MG63 (cell line): ENCODE data around the gene TRPC3. TPM values are rescaled to one million over a fixed set of nuclear protein-coding genes. Genes with fewer than 3 reads are reported as not detected.

ENCODE experiments used
- DNase-seq: peaks from one replicate; pipeline ENCODE4 v3.0.0-alpha.2; 2020
- H3K27me3 ChIP-seq: fragments of 250-450 bp; sonication (Bioruptor Pico); 2 replicates; pipeline ENCODE4 v1.5.1; 2020; ENCODE audit warnings: mild to moderate bottlenecking, moderate library complexity
- H3K36me3 ChIP-seq: fragments of 250-450 bp; sonication (Bioruptor Pico); 2 replicates; pipeline ENCODE4 v1.5.1; 2020; ENCODE audit warnings: mild to moderate bottlenecking, moderate library complexity
- H3K4me3 ChIP-seq: fragments of 250-450 bp; sonication (Bioruptor Pico); 2 replicates; pipeline ENCODE4 v1.5.1; 2020; ENCODE audit warnings: mild to moderate bottlenecking, moderate library complexity
- H3K9me3 ChIP-seq: fragments of 250-450 bp; sonication (Bioruptor Pico); 2 replicates; pipeline ENCODE4 v1.5.1; 2020; ENCODE audit warnings: mild to moderate bottlenecking, moderate library complexity
- total RNA-seq: library from RNA; depleted of rRNA; stranded (reverse); fragments of >200 nt; shearing (Covaris generic); gene quantifications from 2 replicates; pipeline ENCODE4 v1.2.3, GENCODE V29; 2014; ENCODE audit warnings: low replicate concordance; rRNA removed

Gene TRPC3
- total RNA-seq, result not detected in 2 replicates

GRCh38 chr4:121951521-121952110 is at the start of gene TRPC3:
TRPC3 (minus strand) TSS chr4:121952060; CDS start chr4:121951680, 380 bp downstream.
- H3K4me3 ChIP-seq, result peak within 1 kb of the TSS; percentile 52
- DNase-seq, result peak; percentile 37
- H3K27me3 ChIP-seq, result peaks cover 5% of the 10 kb centered on the region

GRCh38 chr4:122000849-122001248 is 49.0 kb upstream of the TRPC3 start:
- H3K9me3 ChIP-seq, result no peaks in the 10 kb centered on the region
- no peak overlapping the region for H3K4me3 ChIP-seq
- no peaks in the 10 kb centered on the region; the same call in 1 of the 2 replicates for H3K27me3 ChIP-seq
- DNase-seq, result no peak
- no peaks in the 10 kb centered on the region for H3K36me3 ChIP-seq

More at GRCh38 chr4:121951521-121952110, at the start of gene TRPC3:
- H3K36me3 ChIP-seq, result no peaks in the 10 kb centered on the region
- H3K9me3 ChIP-seq, result no peaks in the 10 kb centered on the region

GRCh38 chr4:121998024-121998423 is 46.2 kb upstream of the TRPC3 start:
- Histone ChIP-seq H3K9me3 (no peaks in the 10 kb centered on the region), H3K4me3 (no peak overlapping the region), H3K36me3 (no peaks in the 10 kb centered on the region), H3K27me3 (no peaks in the 10 kb centered on the region; the same call in none of the 2 replicates)
- DNase-seq, result no peak

GRCh38 chr4:121995790-121996537 is 44.1 kb upstream of the TRPC3 start:
- H3K27me3 ChIP-seq, result no peaks in the 10 kb centered on the region; the same call in none of the 2 replicates
- no peaks in the 10 kb centered on the region for H3K36me3 ChIP-seq
- H3K4me3 ChIP-seq, result no peak overlapping the region
- DNase-seq, result no peak
- H3K9me3 ChIP-seq, result no peaks in the 10 kb centered on the region

- Histone ChIP-seq H3K9me3 (no peaks in the 10 kb centered on the region), H3K36me3 (no peaks in the 10 kb centered on the region), H3K27me3 (no peaks in the 10 kb centered on the region; the same call in none of the 2 replicates), H3K4me3 (no peak overlapping the region)
- no peak for DNase-seq
Measured at GRCh38 chr4:121991968-121992367, 40.1 kb upstream of the TRPC3 start.

- no peak for DNase-seq
- H3K27me3 ChIP-seq, result no peaks in the 10 kb centered on the region; the same call in 1 of the 2 replicates
- H3K9me3 ChIP-seq, result no peaks in the 10 kb centered on the region
- H3K36me3 ChIP-seq, result no peaks in the 10 kb centered on the region
- H3K4me3 ChIP-seq, result no peak overlapping the region
Measured at GRCh38 chr4:121990489-121990888, 38.6 kb upstream of the TRPC3 start.

- no peak overlapping the region for H3K4me3 ChIP-seq
- H3K36me3 ChIP-seq, result no peaks in the 10 kb centered on the region
- H3K27me3 ChIP-seq, result no peaks in the 10 kb centered on the region; the same call in 1 of the 2 replicates
- DNase-seq, result no peak
- H3K9me3 ChIP-seq, result no peaks in the 10 kb centered on the region
Measured at GRCh38 chr4:121989715-121990114, 37.9 kb upstream of the TRPC3 start.

- no peak overlapping the region for H3K4me3 ChIP-seq
- H3K9me3 ChIP-seq, result no peaks in the 10 kb centered on the region
- no peaks in the 10 kb centered on the region; the same call in 1 of the 2 replicates for H3K27me3 ChIP-seq
- no peak for DNase-seq
- H3K36me3 ChIP-seq, result no peaks in the 10 kb centered on the region
Measured at GRCh38 chr4:121988950-121989349, 37.1 kb upstream of the TRPC3 start.

- no peaks in the 10 kb centered on the region for H3K36me3 ChIP-seq
- H3K27me3 ChIP-seq, result no peaks in the 10 kb centered on the region
- no peak for DNase-seq
- H3K4me3 ChIP-seq, result no peak overlapping the region
- no peaks in the 10 kb centered on the region for H3K9me3 ChIP-seq
Measured at GRCh38 chr4:121980643-121981042, 28.8 kb upstream of the TRPC3 start.

- no peak for DNase-seq
- Histone ChIP-seq H3K36me3 (no peaks in the 10 kb centered on the region), H3K9me3 (no peaks in the 10 kb centered on the region), H3K27me3 (no peaks in the 10 kb centered on the region), H3K4me3 (no peak overlapping the region)
Measured at GRCh38 chr4:121978172-121978516, 26.3 kb upstream of the TRPC3 start.

GRCh38 chr4:121977251-121978171 is 25.7 kb upstream of the TRPC3 start:
- no peak for DNase-seq

GRCh38 chr4:121975784-121976183 is 23.9 kb upstream of the TRPC3 start:
- Histone ChIP-seq H3K36me3 (no peaks in the 10 kb centered on the region), H3K27me3 (no peaks in the 10 kb centered on the region; the same call in 1 of the 2 replicates), H3K9me3 (no peaks in the 10 kb centered on the region), H3K4me3 (no peak overlapping the region)
- DNase-seq, result no peak

More at GRCh38 chr4:121977251-121978171, 25.7 kb upstream of the TRPC3 start:
- Histone ChIP-seq H3K4me3 (no peak overlapping the region), H3K9me3 (no peaks in the 10 kb centered on the region), H3K36me3 (no peaks in the 10 kb centered on the region), H3K27me3 (no peaks in the 10 kb centered on the region)

GRCh38 chr4:121973816-121974215 is 22.0 kb upstream of the TRPC3 start:
- H3K27me3 ChIP-seq, result no peaks in the 10 kb centered on the region; the same call in 1 of the 2 replicates
- H3K4me3 ChIP-seq, result no peak overlapping the region
- no peaks in the 10 kb centered on the region for H3K9me3 ChIP-seq
- H3K36me3 ChIP-seq, result no peaks in the 10 kb centered on the region
- DNase-seq, result no peak

GRCh38 chr4:121968859-121969258 is 17.0 kb upstream of the TRPC3 start:
- no peaks in the 10 kb centered on the region for H3K9me3 ChIP-seq
- peaks cover 6% of the 10 kb centered on the region; the same call in 1 of the 2 replicates for H3K27me3 ChIP-seq
- H3K4me3 ChIP-seq, result no peak overlapping the region
- no peak for DNase-seq
- H3K36me3 ChIP-seq, result no peaks in the 10 kb centered on the region

GRCh38 chr4:121964958-121965357 is 13.1 kb upstream of the TRPC3 start:
- H3K27me3 ChIP-seq, result peaks cover 6% of the 10 kb centered on the region; the same call in 1 of the 2 replicates
- H3K4me3 ChIP-seq, result no peak overlapping the region
- no peaks in the 10 kb centered on the region for H3K36me3 ChIP-seq
- no peak for DNase-seq
- H3K9me3 ChIP-seq, result no peaks in the 10 kb centered on the region

GRCh38 chr4:121960818-121961217 is 9.0 kb upstream of the TRPC3 start:
- peak; percentile 25 for DNase-seq

GRCh38 chr4:121958777-121959176 is 6.9 kb upstream of the TRPC3 start:
- DNase-seq, result no peak
- no peaks in the 10 kb centered on the region for H3K36me3 ChIP-seq
- H3K27me3 ChIP-seq, result no peaks in the 10 kb centered on the region; the same call in 1 of the 2 replicates
- no peaks in the 10 kb centered on the region for H3K9me3 ChIP-seq
- no peak overlapping the region for H3K4me3 ChIP-seq

More at GRCh38 chr4:121960818-121961217, 9.0 kb upstream of the TRPC3 start:
- Histone ChIP-seq H3K9me3 (no peaks in the 10 kb centered on the region), H3K4me3 (no peak overlapping the region), H3K36me3 (no peaks in the 10 kb centered on the region), H3K27me3 (no peaks in the 10 kb centered on the region)
